NK-92 (cell line): ENCODE data around the gene TRMT61B.

Source experiments
- DNase-seq: peaks from one replicate; lab custom pipeline; 2025; ENCODE audit not compliant: unreplicated experiment; lab: John Stamatoyannopoulos, UW

The TRMT61B gene

DNA sequence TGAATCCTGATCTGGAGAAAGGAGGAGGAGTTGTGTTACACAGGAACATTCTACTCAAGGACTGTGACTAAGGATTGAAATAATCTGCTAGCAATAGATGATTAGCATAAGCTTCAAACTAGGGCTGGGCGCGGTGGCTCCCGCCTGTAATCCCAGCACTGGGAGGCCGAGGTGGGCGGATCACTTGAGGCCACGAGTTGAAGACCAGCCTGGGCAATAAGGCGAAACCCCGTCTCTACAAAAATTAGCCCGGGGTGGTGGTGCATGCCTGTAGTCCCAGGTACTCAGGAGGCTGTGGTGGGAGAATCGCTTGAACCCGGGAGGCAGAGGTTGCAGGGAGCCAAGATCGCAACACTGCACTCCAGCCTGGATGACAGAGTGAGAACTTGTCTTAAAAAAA is 1.5 kb downstream of the TRMT61B start:
- DNase-seq = no peak

DNA sequence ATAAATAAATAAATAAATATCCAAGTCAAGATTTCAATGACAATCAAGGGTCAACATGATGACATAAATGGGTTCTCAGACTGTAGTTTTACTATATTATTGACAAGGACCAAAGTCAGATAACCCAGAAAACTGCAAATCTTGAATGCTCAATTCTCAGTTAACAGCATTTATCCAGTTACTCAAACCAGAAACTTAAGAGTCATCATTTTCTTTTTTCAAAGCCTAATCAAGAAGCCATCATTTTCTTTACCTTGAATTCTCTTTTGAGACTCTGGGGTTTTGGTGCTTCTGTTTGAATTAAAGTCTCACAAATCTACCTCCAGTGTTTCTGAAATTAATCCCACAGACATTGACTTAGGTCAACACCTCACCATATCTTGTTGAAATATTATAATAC is 14.1 kb downstream of the TRMT61B start:
- no peak for DNase-seq

DNA sequence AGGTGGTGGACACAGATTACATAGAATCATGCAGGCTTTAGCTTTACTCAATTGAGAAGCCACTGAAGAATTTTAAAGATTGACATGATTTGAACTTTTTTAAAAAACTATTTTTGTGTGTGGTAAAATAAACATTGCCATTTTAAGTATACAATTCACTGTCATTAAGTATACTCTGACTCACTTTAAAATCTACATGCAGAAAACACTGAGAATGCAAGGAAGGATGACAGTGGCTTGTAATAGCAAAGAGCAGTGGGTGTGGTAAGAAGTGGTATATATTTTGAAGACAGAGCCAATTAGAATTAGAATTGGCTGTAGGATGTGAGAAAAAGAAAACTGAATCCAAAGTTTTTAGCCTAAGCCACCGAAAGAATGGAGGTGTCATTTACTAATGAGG is 14.9 kb downstream of the TRMT61B start:
- no peak for DNase-seq

DNA sequence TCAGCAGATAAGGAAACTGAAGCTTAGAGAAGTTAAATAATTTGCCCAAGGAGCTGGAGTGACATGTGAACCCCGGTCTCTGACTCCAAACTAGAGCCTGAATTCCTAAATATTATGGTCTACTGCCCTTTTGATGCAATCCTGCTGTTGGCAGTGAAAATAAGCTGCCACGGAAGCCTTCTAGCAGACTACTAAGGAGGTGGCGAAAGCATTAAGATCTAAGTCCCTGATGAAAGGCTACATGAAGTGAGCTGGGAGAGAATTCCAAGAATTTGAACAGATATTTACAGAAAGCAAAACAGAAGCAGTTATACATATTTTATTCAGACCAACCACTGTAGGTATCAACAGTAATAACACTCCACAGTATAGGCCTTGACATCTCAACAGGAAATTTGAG is 28.1 kb downstream of the TRMT61B start:
- no peak for DNase-seq

DNA sequence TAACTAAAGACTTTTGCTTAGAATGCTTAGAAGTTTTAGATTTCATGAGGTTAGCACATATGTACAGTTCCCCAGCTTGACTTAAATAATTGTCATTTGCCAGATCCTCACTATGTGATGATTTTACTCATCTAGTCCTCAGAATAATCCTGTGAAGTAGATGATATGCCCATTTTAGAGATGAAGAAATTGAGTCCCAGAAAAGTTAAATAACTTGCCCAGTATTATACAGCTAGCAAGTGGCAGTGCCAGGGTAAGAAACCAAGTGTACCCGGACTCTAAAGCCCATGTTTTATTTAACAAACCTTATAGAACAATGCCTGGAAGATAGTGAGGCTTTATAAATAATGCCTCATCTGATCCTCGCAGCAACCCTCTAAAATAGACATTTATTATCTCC is 31.1 kb downstream of the TRMT61B start:
- no peak for DNase-seq

DNA sequence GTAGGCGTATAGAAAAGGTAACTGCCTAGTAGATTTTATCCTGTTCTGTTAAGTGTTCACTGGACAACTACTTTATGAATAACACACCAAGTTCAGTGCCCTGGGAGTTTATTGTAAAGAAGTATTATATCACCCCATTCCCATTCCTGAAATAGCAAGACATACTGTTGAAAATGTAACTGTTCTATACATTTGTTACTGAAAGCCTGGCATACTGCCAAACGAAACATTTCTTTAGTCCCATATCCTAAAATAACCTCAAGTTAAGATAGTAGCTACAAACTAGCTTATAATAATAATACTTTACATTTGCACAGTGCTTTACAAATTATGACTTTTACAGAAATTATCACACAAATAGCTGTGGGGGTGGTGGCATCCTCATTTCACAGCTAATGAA is 34.3 kb downstream of the TRMT61B start:
- no peak for DNase-seq

DNA sequence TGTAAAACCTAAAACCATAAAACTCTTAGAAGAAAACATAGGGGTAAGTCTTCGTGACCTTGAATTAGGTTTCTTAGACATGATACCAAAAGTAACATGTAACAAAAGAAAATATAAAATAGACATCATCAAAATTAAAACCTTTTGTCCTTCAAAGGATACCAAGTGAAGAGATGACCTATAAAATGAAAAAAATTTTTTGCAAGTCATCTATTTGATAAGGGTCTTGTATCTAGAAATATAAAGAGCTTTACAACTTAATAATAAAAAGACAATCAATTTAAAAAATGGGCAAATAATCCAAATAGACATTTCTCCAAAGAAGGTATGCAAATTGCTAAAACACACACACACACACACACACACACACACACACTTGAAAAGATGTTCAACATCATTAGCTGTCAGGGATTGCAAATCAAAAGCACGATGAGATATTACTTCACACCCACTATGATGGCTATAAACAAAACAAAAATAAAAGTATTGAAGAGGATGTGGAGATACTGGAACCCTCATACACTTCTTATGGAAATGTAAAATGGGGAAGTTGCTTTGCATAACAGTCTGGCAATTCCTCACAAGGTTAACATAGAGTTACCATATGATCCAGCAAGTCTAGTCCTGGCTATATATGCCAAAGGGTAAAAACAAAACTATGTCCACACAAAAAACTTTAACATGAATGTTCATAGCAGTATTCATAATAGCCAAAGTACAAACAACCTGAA is 36.2 kb downstream of the TRMT61B start:
- DNase-seq = no peak

DNA sequence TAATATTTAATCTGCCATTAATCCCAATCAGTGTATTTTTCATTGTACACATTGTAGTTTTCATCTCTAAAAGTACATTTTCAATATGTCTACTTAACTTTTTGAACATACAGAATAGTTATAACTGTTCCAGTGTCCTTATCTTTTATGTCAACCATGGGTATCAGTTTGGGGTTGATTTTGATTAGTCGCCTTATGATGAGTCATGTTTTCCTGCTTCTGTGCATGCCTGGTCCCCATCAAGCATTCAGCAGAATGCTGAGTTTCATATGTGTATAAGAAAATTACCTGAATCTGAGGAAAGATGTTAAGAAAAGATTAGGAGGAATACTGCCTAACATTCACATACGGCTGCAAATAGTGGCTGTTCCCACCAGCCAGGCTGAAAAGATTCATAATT is 41.7 kb downstream of the TRMT61B start:
- no peak for DNase-seq

DNA sequence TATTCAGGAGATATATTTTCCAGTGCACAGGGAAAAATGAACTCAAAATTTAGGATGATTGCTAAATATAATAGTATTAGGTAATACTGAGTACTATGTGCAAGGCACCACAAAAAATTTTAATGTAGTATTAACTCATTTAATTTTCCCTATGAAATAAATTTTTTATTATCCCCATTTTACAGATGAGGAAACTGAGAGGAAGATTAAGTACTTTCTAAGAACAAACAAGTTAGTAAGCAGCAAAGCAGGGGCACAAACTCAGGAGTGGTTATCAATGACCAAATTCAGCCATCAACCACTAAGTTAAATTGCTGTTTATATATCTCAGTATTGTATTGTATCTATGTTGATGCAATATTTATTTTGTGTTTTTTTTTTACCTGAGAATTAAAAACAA is 45.2 kb downstream of the TRMT61B start:
- DNase-seq = no peak

DNA sequence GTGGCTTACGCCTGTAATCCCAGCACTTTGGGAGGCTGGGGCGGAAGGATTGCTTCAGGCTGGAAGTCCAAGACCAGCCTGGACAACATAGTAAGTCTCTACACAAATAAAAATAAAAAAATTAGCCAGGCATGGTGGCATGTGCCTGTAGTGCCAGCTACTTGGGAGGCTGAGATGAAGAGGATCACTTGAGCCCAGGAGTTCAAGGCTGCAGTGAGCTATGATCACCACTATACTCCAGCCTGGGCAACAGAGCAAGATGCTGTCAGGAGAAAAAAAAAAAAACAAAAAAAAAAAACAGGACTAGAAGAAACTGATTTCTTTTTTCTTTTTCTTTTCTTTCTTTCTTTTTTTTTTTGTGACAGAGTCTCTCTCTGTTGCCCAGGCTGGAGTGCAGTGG is 45.9 kb downstream of the TRMT61B start:
- DNase-seq = no peak

DNA sequence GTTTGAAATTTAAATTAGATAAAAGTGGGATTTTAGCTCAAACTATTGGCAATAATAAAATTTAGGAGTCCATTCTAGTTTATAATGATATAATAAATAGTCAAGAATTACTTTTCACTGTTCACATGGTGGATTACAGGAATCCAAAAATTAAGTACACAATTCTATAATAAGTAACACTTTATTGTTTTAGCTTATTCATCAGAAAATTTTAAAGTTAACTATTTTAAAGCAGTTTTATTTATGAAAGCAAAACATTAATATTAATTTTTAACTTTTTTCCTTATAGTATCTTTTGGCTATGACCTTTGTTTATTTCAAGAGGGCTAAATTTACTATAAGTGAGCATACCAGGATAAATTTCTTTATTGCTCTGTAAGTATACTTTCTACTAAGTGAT is 48.1 kb downstream of the TRMT61B start:
- DNase-seq = no peak

DNA sequence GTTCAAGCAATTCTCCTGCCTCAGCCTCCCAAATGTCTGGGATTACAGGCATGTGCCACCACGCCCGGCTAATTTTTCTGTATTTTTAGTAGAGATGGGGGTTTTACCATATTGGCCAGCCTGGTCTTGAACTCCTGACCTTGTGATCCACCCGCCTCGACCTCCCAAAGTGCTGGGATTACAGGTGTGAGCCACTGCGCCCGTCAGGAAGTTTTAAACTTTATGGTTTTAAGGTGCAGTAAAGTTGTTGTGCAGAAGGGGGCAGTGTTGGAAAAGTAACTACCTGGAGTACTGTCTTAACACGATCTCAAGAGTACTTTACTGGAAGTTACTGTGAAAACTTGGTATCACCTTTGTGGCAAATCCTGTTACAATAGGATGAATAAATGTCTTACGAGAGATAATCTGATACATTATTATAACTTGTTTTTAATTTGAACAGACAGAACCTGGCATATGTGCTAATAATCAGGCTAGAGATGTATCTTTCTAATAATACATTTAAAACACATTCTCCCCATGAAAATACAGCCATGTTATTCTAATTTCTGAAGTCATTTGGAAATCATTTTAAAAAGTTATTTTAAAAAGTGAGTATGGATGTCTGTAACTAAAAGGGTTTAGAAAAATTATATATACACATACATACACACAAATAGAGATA is 48.7 kb downstream of the TRMT61B start:
- DNase-seq = peak; percentile 1

DNA sequence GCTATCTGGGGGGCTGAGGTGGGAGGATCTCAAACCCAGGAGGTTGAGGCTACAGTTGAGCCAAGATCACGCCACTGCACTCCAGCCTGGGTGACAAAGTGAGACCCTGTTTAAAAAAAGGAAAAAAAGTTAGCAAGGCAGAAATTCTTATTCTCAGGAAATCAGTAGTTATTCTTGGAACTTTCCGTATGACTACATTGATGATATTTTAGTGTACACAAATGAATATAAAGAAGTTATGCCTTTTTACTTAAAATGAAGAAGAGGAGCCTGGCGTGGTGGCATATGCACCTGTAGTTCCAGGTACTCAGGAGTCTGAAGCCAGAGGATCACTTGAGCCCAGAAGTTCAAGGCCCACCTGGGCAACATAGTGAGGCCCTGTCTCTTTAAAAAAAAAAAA is 52.1 kb downstream of the TRMT61B start:
- DNase-seq = no peak

DNA sequence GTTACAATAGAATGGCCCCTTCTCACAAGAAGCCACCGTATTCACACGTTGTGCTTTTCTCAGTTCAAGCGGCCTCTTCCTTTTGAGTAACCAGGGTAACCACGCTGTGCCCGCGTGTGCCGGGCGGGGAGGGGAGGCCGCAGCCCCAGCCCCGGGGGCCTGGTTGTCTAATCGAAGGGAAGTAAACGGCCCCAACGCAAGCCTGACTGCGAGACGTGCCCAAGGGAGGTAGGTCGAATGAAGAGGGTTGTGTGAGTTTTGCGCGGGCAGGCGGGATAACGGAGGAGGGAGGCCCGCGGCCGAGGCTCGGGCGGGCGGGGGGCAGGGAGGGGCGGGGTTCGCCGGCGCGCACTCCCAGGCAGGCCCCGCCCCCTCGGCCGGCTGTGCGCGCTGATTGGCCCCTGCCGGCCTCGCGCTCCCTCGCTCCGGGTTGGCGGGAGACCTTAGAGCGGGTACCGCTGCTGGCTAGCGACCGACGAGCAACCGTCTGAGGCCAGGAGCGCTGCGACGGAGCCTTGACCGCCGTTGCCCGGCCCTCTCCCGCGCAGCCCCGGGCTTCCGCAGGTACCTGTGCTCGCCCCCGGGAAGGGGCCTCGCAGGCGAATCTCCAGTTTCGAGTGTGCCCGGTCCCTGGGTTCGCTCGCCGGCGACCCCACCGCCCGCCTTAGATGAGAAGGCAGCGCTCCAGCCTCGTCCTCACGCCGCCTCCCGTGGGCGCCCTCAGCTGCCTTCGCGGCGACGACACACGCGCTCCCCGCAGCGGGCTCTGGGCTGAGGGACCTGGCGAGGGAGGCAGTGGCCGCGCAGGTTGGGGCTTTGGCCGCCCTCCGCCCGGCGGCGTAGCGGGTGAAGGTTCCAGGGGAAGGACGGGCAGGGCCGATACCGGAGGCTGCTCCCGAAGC is 59.5 kb downstream of the TRMT61B start, which contains the start of gene SPDYA:
Gene SPDYA, plus strand, starts transcription at position 451 of the 902 bp plus-strand sequence. CDS start 5,181 bp downstream, outside the sequence.
- peak; percentile 2 for DNase-seq

DNA sequence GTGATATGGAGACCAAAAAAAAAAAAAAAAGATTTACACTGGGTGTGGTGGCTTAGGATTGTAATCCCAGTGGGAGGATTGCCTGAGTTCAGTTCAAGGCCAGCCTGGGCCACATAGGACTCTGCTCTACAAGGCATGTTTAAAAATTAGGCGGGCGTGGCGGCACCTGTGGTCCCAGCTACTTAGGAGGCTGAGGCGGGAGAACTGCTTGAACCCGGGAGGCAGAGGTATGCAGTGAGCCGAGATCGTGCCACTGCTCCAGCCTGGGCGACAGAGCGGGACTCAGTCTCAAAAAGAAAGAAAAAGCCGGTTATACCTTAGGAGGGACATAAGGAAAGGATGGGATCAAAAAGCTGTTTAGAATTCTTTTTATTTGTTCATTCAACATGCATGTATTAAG is 60.2 kb downstream of the TRMT61B start:
- no peak for DNase-seq

DNA sequence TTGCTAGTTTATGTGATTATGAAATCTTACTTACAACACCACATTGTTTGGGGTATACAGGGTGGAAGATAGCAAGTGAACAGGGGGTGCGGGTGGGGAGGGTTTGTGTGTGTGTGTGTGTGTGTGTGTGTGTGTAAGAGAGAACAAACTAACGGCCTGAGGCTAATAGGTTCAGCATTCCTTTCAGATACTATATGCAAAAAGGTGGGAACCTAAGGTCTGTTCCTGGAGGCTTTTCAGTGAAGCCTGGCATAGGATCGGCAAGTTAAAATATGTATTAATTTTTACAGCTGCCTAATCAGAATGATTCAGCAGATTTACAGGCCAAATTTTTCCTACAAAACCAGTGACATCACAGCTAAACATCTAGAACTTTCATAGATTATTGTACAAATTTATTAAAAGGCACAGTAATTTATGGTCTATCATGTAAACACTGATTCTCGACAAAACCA is 67.1 kb downstream of the TRMT61B start:
- no peak for DNase-seq

DNA sequence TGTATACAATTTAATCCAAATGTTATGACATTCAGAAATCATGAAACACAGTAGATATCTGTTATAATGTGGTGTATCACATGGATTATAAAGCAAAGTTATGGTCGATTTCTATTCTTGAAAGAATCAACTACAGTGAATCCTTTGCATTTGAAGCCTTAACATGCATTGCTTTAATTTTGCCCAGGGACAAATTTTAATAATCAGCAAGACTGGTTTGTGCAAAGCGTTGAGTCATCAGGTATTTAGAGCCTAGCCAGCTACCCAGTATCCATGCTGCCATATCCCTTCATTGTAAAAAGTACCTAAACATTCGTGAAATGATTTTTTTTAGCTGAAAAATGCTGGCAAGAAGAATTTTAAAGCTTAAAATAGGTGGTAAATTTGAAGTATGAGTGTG is 68.4 kb downstream of the TRMT61B start:
- no peak for DNase-seq
